Ishikawa (cell line): ENCODE results near the gene KCNC1.

Experiments used
- CEBPB ChIP-seq: IDR thresholded peaks from 2 replicates; pipeline ENCODE4 v1.6.1; 2012
- CREB1 ChIP-seq: IDR thresholded peaks from 2 replicates; pipeline ENCODE4 v1.6.1; 2012; ENCODE audit warnings: low read depth
- EGR1 ChIP-seq: IDR thresholded peaks from 2 replicates; pipeline ENCODE4 v1.6.1; 2012
- EP300 ChIP-seq: IDR thresholded peaks from 2 replicates; pipeline ENCODE4 v1.6.1; 2012; ENCODE audit warnings: borderline replicate concordance
- FOXM1 ChIP-seq: IDR thresholded peaks from 2 replicates; pipeline ENCODE4 v1.6.1; 2012; ENCODE audit warnings: low read depth, borderline replicate concordance
- NFIC ChIP-seq: IDR thresholded peaks from 2 replicates; pipeline ENCODE4 v1.6.1; 2012
- RAD21 ChIP-seq: IDR thresholded peaks from 2 replicates; pipeline ENCODE4 v1.6.1; 2012; ENCODE audit warnings: low read depth
- TAF1 ChIP-seq: IDR thresholded peaks from 2 replicates; pipeline ENCODE4 v1.6.1; 2012; ENCODE audit warnings: low read depth, mild to moderate bottlenecking
- TCF12 ChIP-seq: IDR thresholded peaks from 2 replicates; pipeline ENCODE4 v1.6.1; 2012; ENCODE audit warnings: low read depth
- TEAD4 ChIP-seq: IDR thresholded peaks from 2 replicates; pipeline ENCODE4 v1.6.1; 2012
- YY1 ChIP-seq: IDR thresholded peaks from 2 replicates; pipeline ENCODE4 v1.6.1; 2012; ENCODE audit warnings: low read depth
- ZBTB7A ChIP-seq: IDR thresholded peaks from 2 replicates; pipeline ENCODE4 v1.6.1; 2012; ENCODE audit warnings: low read depth
- TF ChIP-seq, protein P1 (sequence below): IDR thresholded peaks from 2 replicates; pipeline ENCODE4 v1.6.1; 2012
- TF ChIP-seq, protein P2 (sequence below): IDR thresholded peaks from 2 replicates; pipeline ENCODE4 v1.6.1; 2012
- TF ChIP-seq, protein P3 (sequence below): IDR thresholded peaks from 2 replicates; pipeline ENCODE4 v1.6.1; 2012; ENCODE audit warnings: low read depth, mild to moderate bottlenecking

The KCNC1 gene

DNA sequence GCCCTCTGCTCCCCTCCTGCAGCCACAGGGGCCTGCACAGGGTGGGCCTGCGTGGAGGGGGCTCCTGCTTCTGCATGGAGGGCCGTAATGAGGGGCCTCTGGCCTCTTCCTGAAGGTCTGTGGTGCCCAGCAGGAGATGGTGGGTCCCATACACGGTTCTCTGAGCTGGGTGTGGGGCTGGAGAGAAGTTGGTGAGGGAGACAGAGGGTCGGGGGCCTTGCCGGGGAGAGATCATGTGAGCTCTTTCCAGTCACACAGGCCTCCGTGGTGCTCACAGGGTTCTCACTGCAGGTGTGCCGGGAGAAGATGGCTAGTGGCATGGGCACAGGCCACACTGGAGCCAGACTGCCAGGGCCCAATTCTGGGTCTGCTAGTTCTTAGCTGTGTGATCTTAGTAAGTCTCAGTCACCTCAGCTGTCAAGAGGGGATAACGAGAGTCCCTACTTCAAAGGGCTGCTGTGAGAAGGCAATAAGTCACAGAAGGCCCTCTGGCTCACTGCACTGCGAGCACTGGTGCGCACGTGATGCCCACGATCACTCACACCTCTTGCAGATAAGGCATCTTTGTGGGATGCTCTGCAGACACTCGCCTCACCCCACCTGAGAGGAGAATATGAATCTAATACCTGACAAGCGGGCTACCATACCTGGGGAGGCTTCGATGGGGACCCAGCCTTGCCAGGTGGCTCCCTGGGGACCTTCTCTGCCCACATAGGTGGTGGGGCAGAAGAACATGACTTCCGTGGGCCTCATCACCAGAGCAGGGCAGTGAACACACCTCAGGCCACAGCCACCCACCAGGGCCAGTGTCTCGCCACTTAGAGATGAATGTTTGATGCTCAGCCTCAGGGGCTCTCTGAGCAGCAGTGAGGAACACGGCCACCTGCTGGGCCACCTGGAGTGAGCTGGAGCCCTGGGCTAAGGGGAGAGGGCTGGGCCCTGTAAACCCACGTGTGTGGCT, 14.5 kb downstream of the KCNC1 start:
- TF ChIP-seq TEAD4 (no peak), TCF12 (no peak), FOXM1 (no peak), CREB1 (no peak), EGR1 (no peak), CEBPB (no peak), NFIC (no peak)
- TF ChIP-seq, protein P1, sequence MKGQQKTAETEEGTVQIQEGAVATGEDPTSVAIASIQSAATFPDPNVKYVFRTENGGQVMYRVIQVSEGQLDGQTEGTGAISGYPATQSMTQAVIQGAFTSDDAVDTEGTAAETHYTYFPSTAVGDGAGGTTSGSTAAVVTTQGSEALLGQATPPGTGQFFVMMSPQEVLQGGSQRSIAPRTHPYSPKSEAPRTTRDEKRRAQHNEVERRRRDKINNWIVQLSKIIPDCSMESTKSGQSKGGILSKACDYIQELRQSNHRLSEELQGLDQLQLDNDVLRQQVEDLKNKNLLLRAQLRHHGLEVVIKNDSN: no peak
- TF ChIP-seq, protein P2, sequence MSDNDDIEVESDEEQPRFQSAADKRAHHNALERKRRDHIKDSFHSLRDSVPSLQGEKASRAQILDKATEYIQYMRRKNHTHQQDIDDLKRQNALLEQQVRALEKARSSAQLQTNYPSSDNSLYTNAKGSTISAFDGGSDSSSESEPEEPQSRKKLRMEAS: no peak
- TF ChIP-seq, protein P3, sequence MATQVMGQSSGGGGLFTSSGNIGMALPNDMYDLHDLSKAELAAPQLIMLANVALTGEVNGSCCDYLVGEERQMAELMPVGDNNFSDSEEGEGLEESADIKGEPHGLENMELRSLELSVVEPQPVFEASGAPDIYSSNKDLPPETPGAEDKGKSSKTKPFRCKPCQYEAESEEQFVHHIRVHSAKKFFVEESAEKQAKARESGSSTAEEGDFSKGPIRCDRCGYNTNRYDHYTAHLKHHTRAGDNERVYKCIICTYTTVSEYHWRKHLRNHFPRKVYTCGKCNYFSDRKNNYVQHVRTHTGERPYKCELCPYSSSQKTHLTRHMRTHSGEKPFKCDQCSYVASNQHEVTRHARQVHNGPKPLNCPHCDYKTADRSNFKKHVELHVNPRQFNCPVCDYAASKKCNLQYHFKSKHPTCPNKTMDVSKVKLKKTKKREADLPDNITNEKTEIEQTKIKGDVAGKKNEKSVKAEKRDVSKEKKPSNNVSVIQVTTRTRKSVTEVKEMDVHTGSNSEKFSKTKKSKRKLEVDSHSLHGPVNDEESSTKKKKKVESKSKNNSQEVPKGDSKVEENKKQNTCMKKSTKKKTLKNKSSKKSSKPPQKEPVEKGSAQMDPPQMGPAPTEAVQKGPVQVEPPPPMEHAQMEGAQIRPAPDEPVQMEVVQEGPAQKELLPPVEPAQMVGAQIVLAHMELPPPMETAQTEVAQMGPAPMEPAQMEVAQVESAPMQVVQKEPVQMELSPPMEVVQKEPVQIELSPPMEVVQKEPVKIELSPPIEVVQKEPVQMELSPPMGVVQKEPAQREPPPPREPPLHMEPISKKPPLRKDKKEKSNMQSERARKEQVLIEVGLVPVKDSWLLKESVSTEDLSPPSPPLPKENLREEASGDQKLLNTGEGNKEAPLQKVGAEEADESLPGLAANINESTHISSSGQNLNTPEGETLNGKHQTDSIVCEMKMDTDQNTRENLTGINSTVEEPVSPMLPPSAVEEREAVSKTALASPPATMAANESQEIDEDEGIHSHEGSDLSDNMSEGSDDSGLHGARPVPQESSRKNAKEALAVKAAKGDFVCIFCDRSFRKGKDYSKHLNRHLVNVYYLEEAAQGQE: no peak

DNA sequence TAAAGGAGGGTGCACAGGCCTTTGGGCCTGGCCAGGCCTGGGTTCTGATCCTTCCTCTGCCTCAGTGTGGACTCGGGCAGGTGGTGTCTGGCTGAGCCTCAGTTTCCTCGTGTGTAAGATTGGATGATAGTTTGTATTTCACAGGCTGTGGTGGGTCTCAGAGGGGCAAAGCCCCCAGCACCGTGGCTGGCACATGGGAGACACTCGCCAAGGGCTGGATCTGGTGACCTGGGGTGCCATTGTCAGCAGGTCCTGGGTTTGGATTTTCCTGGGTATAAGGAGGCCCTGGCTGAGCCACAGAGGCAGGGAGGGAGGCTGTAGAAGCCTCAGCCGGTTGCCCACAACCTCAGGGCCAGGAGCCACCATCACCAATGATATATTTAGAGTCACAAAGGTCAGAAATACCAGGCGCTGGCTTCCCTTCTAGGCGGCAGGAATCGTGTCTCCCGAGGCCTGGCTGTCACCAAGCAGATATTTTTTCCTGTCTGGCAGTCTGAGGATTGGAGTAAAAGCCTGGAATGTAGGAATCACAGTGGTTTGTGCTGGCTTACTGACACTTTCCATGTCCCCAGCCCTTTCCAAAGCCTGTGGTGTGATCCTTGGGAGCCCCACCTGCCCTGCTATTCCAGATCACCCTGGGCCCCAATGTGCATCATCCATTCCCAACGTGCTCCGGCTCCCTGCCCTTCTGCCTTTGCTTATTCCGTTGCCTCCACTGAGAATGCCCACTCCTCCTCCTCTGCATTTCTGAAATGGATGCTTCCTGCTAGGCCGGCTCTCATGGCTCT, 15.6 kb downstream of the KCNC1 start:
- TF ChIP-seq YY1 (no peak), EGR1 (no peak), TEAD4 (no peak), CREB1 (no peak), ZBTB7A (no peak), FOXM1 (no peak)
- TF ChIP-seq, protein P2: no peak

DNA sequence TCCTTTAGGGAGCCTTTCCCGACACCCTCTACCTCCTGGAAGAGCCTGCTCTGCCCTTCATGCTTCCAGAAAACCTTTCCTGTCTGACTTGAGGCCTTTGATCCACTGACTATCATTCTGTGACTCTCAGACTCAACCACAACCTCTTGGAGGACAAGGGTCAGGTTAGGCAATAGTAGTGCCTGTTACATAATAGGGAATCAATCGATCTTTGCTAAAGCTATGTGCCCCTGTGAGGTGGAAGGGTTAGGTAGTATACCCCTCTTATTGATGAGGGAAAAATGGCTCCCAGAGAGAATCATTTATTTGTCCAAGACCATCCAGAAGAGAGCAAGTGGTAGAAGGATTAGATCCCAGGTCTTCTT, 16.2 kb downstream of the KCNC1 start:
- TF ChIP-seq YY1: no peak
- no peak for TF ChIP-seq NFIC
- TF ChIP-seq CEBPB: no peak

DNA sequence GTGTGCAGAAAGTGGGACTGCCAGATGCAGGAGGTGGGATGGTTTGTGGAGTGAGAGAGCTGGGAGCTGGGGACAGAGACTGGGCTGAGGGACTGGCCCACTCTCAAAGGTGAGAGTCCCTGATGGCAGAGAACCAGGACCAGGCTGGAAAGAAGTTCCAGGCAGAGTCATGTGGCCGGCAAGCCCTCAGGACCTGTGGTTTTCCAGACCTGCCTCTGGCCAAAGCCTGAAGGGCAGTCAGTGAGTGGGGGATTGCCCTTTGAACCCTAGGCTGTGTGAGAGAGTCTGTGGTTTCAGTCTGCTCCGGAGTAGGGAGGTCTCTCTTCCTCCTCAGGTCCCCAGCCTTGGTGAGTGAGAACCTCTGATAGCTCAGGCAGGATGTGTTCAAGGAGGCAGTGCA, 17.0 kb downstream of the KCNC1 start:
- no peak for TF ChIP-seq CREB1
- TF ChIP-seq NFIC: no peak
- no peak for TF ChIP-seq TAF1
- TF ChIP-seq FOXM1: no peak
- no peak for TF ChIP-seq CEBPB
- TF ChIP-seq, protein P1: no peak
- TF ChIP-seq EGR1: no peak
- TF ChIP-seq ZBTB7A: no peak
- TF ChIP-seq, protein P3: no peak

DNA sequence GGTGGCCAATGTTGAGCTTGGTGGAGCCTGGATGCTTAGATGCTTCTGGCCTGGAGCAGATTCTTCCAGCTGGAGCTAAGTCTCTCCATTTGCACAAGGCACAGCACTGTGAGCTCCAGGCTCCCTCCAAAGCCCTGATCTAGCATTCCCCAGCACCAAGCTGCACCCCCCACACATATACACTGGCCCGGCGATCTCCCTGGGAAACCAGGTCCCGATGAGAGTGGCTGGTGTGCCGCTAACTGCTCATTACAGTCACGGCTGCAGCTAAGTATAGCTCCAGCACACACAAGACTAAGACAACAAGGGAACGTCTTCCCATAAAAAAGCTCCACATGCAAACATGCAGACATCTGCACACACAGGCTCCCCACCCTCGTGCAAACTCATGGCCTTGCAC, 17.6 kb downstream of the KCNC1 start:
- TF ChIP-seq ZBTB7A: no peak
- no peak for TF ChIP-seq YY1

DNA sequence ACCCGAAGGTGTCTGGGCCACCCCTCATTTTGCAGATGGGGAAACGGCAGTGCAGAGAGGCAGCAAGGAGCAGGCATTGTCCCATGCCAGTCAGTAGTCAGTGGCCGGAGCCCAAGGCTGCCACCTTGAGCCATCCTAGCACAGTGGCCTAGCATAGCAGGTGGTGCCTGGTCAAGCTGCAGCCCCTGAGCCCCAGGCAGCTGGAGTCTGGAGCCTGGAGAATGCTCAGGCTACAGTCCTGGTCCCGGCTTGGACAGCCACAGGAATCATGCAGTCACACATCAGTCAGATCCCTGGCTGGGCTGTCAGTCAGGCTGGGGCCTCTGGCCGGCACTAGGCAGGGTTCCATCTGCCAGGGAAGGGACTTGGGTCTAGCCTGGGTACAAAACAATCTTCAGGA, 18.6 kb downstream of the KCNC1 start:
- TF ChIP-seq TAF1 (no peak), EP300 (no peak), RAD21 (no peak), CEBPB (no peak)
- TF ChIP-seq, protein P2: no peak
